Measurements from ENCODE around the gene SPEG. TPM values are rescaled to one million over a fixed set of nuclear protein-coding genes. Genes with fewer than 3 reads are reported as not detected.

Gene SPEG
- total and polyA plus RNA-seq, 2 experiments from 2014 or later, result 12.6 to 32.4 TPM

DNA sequence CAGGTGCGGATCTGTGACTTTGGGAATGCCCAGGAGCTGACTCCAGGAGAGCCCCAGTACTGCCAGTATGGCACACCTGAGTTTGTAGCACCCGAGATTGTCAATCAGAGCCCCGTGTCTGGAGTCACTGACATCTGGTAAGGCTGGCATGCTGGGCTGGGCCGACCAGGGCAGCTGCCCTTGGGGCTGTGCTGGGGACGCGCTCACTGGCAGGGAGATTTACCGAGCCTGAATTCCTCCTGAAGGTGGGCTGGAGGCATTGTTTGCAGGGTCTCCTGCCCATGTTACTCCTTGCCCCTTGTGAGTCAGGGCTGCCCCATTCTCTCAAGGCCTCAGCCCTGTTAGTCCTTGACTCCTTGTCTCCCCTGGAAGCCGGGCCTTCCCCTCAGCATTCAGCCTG, 45.4 kb downstream of the SPEG start (continued):
- TF ChIP-seq, protein P1, sequence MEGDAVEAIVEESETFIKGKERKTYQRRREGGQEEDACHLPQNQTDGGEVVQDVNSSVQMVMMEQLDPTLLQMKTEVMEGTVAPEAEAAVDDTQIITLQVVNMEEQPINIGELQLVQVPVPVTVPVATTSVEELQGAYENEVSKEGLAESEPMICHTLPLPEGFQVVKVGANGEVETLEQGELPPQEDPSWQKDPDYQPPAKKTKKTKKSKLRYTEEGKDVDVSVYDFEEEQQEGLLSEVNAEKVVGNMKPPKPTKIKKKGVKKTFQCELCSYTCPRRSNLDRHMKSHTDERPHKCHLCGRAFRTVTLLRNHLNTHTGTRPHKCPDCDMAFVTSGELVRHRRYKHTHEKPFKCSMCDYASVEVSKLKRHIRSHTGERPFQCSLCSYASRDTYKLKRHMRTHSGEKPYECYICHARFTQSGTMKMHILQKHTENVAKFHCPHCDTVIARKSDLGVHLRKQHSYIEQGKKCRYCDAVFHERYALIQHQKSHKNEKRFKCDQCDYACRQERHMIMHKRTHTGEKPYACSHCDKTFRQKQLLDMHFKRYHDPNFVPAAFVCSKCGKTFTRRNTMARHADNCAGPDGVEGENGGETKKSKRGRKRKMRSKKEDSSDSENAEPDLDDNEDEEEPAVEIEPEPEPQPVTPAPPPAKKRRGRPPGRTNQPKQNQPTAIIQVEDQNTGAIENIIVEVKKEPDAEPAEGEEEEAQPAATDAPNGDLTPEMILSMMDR (conservative IDR thresholded peaks at IDR 0.05; ENCODE audit: low read depth in 2 of 2), result no peak
- TF ChIP-seq ETS1 (IDR thresholded peaks at IDR 0.05), result no peak
- no peak for TF ChIP-seq EZH2 (IDR thresholded peaks at IDR 0.05; ENCODE audit: low read depth, unreplicated experiment)
- no peak for TF ChIP-seq JUNB (IDR thresholded peaks at IDR 0.05; ENCODE audit: unreplicated experiment)
- TF ChIP-seq, protein P2, sequence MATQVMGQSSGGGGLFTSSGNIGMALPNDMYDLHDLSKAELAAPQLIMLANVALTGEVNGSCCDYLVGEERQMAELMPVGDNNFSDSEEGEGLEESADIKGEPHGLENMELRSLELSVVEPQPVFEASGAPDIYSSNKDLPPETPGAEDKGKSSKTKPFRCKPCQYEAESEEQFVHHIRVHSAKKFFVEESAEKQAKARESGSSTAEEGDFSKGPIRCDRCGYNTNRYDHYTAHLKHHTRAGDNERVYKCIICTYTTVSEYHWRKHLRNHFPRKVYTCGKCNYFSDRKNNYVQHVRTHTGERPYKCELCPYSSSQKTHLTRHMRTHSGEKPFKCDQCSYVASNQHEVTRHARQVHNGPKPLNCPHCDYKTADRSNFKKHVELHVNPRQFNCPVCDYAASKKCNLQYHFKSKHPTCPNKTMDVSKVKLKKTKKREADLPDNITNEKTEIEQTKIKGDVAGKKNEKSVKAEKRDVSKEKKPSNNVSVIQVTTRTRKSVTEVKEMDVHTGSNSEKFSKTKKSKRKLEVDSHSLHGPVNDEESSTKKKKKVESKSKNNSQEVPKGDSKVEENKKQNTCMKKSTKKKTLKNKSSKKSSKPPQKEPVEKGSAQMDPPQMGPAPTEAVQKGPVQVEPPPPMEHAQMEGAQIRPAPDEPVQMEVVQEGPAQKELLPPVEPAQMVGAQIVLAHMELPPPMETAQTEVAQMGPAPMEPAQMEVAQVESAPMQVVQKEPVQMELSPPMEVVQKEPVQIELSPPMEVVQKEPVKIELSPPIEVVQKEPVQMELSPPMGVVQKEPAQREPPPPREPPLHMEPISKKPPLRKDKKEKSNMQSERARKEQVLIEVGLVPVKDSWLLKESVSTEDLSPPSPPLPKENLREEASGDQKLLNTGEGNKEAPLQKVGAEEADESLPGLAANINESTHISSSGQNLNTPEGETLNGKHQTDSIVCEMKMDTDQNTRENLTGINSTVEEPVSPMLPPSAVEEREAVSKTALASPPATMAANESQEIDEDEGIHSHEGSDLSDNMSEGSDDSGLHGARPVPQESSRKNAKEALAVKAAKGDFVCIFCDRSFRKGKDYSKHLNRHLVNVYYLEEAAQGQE (IDR thresholded peaks at IDR 0.05; ENCODE audit: unreplicated experiment), result no peak
- no peak for TF ChIP-seq ZNF114 (CRISPR knock-in tag; IDR thresholded peaks at IDR 0.05)
- TF ChIP-seq NANOG (IDR thresholded peaks at IDR 0.05; ENCODE audit: borderline replicate concordance), result no peak

GRCh38 chr2:219482674-219483405, 48.2 kb downstream of the SPEG start:
- H3K4me1 ChIP-seq (ENCODE audit: insufficient read depth), result peaks cover 33% of the 10 kb centered on the region
- peaks cover 52% of the 10 kb centered on the region for H3K27me3 ChIP-seq (ENCODE audit: insufficient read depth)
- H3K79me2 ChIP-seq (replicated peaks; ENCODE audit: insufficient read depth), result no peaks in the 10 kb centered on the region
- no peaks in the 10 kb centered on the region for H3K9me3 Mint-ChIP-seq
- H3K27ac ChIP-seq (ENCODE audit: low read depth), result no peak overlapping the region
- 0 out of 2 replicates have a peak, but pooled peaks cover 9% of the 10 kb centered on the region for H3F3A ChIP-seq (replicated peaks; ENCODE audit: low read depth)
- H3K4me2 ChIP-seq, result peak overlapping the region; percentile 88; the same call in 1 of the 2 replicates
- 0 out of 3 replicates have a peak overlapping the region, but pooled peaks have one; percentile 23 for H3K4me3 Mint-ChIP-seq
- H2AFZ ChIP-seq, result no peak overlapping the region
- H3K9me2 ChIP-seq (ENCODE audit: insufficient read depth), result no peaks in the 10 kb centered on the region
- H3K4me1 Mint-ChIP-seq, result peaks cover 37% of the 10 kb centered on the region
- H3K27ac Mint-ChIP-seq, result no peak overlapping the region
- DNase-seq (ENCODE audit: low spot score) (no peak), ATAC-seq (no peak)
- H3K27me3 Mint-ChIP-seq (ENCODE audit: insufficient read depth, low read depth, poor library complexity), result peaks cover 33% of the 10 kb centered on the region
- H3K36me3 ChIP-seq (ENCODE audit: insufficient read depth), result no peaks in the 10 kb centered on the region
- H3K36me3 Mint-ChIP-seq (ENCODE audit: low read depth), result peaks cover 8% of the 10 kb centered on the region; the same call in 1 of the 3 replicates
- no peaks in the 10 kb centered on the region for H4K20me1 ChIP-seq (replicated peaks; ENCODE audit: insufficient read depth)
- H3K4me3 ChIP-seq, result no peak overlapping the region; the same call in 1 of the 2 replicates
- TF ChIP-seq EZH2 (IDR thresholded peaks at IDR 0.05; ENCODE audit: low read depth, unreplicated experiment) (no peak), ZNF331 (CRISPR knock-in tag; IDR thresholded peaks at IDR 0.05; ENCODE audit: low read depth) (no peak), ZNF114 (CRISPR knock-in tag; IDR thresholded peaks at IDR 0.05) (no peak), STAT1 (IDR thresholded peaks at IDR 0.05; ENCODE audit: unreplicated experiment) (no peak), ETS1 (IDR thresholded peaks at IDR 0.05) (no peak), POLR2AphosphoS5 (IDR thresholded peaks at IDR 0.05; ENCODE audit: low read depth) (no peak)
- TF ChIP-seq, protein P2 (IDR thresholded peaks at IDR 0.05; ENCODE audit: unreplicated experiment), result no peak

Measured in GM23338 (cell line).